RWPE2 (cell line): ENCODE measurements around the gene SLC35F4.
A peak's percentile ranks its signal among the peaks of the same experiment; 100 is the strongest.
"Not testable (repeated sequence)": the region's sequence is repeated elsewhere in the genome, so short reads cannot be mapped to it uniquely, and the experiment has no call there.

Experiments used
- ATAC-seq: fragments of 200-7000 bp; cut with Tn5 transposase; 3 replicates; pipeline ENCODE4 v1.9.1; 2021; ENCODE audit warnings: low read depth
- DNase-seq: peaks from one replicate; pipeline ENCODE4 v3.0.0-alpha.2; 2020; ENCODE audit warnings: low spot score
- H3K27ac ChIP-seq: fragments of 450-650 bp; 2 replicates; pipeline ENCODE4 v1.5.1; 2017; ENCODE audit warnings: mild to moderate bottlenecking; ENCODE audit not compliant: poor library complexity, severe bottlenecking
- H3K27me3 ChIP-seq: fragments of 250-450 bp; sonication (Bioruptor Pico); 2 replicates; pipeline ENCODE4 v1.5.1; 2021; ENCODE audit warnings: mild to moderate bottlenecking, moderate library complexity; ENCODE audit not compliant: insufficient read depth, poor library complexity, severe bottlenecking
- H3K36me3 ChIP-seq: fragments of 250-450 bp; sonication (Bioruptor Pico); 2 replicates; pipeline ENCODE4 v1.5.1; 2020; ENCODE audit warnings: low read depth, mild to moderate bottlenecking, moderate library complexity
- H3K4me1 ChIP-seq: fragments of 250-450 bp; sonication (Bioruptor Pico); 2 replicates; pipeline ENCODE4 v1.5.1; 2021; ENCODE audit warnings: mild to moderate bottlenecking, moderate library complexity; ENCODE audit not compliant: insufficient read depth, poor library complexity, severe bottlenecking
- H3K4me3 ChIP-seq: fragments of 250-450 bp; sonication (Bioruptor Pico); 2 replicates; pipeline ENCODE4 v1.5.1; 2021; ENCODE audit warnings: mild to moderate bottlenecking, moderate library complexity; ENCODE audit not compliant: severe bottlenecking
- H3K9me3 ChIP-seq: fragments of 250-450 bp; sonication (Bioruptor Pico); 2 replicates; pipeline ENCODE4 v1.5.1; 2021; ENCODE audit warnings: mild to moderate bottlenecking, moderate library complexity; ENCODE audit not compliant: severe bottlenecking
- TF ChIP-seq, protein P1 (sequence below): fragments of 450-650 bp; IDR thresholded peaks from one replicate; pipeline ENCODE4 v1.5.1; 2017; ENCODE audit warnings: mild to moderate bottlenecking, moderate library complexity; ENCODE audit not compliant: poor library complexity, severe bottlenecking

SLC35F4 gene

DNA sequence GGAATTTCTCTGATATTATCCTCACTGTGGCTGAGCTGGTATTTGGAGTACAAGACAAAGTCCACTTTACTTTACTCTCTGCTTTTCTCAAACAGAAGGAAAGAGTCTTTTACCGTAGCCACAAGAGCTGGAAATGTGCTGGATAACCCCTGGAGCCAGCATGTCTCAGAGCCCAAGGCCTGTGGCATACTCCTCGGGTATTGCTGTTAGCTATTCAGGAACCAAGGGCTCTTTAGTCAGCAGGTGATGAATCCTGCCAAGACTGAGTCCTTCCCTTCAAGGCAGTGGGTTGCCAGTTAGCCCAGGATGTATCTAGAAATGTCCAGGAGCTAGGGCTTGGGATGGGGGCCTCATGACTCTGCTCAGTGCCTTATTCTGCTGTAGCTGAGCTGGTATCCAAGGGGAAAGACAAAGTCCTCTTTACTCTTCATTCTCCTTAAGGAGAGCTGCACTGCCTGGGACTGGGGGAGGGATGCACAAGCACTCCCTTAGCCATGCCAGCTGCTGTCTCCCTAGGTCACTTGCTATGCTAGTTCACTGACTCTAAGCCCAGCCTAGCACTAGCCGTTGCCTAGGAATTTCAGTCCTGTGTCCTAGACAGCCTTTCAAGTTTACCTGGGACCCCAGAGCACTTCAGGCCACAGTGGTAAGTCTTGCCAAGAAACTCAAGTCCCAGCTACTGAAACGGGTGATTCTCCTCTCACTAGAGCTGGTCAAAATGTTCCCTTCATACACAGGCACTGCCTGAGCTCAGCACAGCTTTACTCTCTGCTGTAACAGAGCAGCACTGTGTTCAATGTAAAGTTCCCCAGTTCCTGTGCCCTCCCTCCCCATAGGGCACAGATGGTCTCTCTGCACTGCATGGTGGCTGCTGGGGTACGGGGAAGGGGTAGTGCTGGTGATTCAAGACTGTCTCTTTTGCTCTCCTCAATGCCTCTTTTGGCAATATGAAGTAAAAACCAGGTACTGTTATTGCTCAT, 136.4 kb downstream of the SLC35F4 start:
- DNase-seq = no peak
- ATAC-seq = no peak; the same call in 2 of the 3 replicates
- Histone ChIP-seq H3K27me3 (no peaks in the 10 kb centered on the region), H3K4me3 (no peak overlapping the region), H3K27ac (no peak overlapping the region), H3K4me1 (peaks cover 22% of the 10 kb centered on the region), H3K9me3 (no peaks in the 10 kb centered on the region), H3K36me3 (no peaks in the 10 kb centered on the region)
- TF ChIP-seq, protein P1, sequence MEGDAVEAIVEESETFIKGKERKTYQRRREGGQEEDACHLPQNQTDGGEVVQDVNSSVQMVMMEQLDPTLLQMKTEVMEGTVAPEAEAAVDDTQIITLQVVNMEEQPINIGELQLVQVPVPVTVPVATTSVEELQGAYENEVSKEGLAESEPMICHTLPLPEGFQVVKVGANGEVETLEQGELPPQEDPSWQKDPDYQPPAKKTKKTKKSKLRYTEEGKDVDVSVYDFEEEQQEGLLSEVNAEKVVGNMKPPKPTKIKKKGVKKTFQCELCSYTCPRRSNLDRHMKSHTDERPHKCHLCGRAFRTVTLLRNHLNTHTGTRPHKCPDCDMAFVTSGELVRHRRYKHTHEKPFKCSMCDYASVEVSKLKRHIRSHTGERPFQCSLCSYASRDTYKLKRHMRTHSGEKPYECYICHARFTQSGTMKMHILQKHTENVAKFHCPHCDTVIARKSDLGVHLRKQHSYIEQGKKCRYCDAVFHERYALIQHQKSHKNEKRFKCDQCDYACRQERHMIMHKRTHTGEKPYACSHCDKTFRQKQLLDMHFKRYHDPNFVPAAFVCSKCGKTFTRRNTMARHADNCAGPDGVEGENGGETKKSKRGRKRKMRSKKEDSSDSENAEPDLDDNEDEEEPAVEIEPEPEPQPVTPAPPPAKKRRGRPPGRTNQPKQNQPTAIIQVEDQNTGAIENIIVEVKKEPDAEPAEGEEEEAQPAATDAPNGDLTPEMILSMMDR = no peak

DNA sequence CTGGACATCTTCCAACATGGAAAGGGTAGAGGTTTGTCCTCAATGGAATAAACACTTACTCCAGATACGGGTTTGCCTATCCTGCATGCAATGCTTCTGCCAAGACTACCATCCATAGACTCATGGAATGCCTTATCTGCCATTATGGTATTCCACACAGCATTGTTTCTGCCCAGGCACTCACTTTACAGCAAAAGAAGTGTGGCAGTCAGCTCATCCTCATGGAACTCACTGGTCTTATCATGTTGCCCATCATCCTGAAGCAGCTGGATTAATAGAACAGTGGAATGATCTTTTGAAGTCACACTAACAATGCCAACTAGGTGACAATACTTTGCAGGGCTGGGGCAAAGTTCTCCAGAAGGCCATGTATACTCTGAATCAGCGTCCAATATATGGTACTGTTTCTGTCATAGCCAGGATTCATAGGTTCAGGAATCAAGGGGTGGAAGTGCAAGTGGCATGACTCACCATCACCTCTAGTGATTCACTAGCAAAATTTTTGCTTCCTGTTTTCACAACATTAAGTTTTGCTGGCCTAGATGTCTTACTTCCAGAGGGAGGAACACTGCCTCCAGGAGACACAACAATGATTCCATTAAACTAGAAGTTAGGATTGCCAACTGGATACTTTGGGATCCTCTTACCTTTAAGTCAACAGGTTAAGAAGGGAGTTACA, 140.4 kb downstream of the SLC35F4 start:
- Histone ChIP-seq H3K27me3 (no peaks in the 10 kb centered on the region), H3K27ac (peak overlapping the region; percentile 70), H3K9me3 (no peaks in the 10 kb centered on the region), H3K4me1 (peaks cover 18% of the 10 kb centered on the region), H3K36me3 (no peaks in the 10 kb centered on the region), H3K4me3 (no peak overlapping the region)
- no peak for DNase-seq
- peak; percentile 97 for ATAC-seq
- TF ChIP-seq, protein P1 = no peak

DNA sequence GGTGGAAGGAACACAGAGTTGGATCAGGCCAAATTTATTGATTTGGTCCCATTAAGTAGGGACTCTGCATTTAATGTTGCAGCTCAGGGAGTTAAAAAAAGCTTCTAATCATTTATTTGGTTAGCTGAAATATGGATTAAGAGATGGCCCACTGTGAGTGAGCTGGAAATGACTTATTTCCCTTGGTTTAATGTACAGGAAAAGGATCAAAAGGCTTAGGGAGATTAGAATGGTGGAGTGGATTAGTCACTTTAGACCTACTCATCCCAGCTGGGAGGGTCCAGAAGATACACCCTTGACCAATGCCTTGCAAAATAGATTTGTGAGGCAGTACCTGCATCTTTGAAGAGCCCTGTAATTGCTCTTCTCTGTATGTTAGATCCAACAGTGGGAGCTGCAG, 143.8 kb downstream of the SLC35F4 start:
- not testable (repeated sequence) for H3K36me3 ChIP-seq, H3K9me3 ChIP-seq, H3K27ac ChIP-seq, H3K27me3 ChIP-seq, DNase-seq, H3K4me3 ChIP-seq
- ATAC-seq = peak; percentile 49; the same call in 2 of the 3 replicates
- H3K4me1 ChIP-seq = peaks cover 18% of the 10 kb centered on the region

DNA sequence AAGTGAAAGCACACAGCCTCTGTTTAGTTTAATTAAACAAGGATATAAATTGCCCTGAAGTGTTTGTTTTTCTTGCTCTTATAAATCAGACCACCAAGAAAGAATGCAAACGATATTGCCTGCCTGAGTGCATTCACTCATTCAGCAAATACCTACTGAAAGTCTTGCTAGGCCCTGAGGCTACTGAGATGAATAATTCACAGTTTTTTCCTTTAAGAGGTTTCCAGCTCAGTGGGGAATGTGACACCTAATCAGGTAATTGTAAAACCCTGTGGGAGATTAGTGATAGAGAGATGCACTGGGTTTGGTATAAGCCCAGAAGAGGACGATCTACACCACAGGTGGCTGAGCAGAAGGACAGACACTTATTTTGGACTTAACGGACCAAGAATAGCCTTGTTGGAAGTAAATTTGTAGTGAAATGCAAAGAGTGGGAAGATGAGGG, 151.4 kb downstream of the SLC35F4 start:
- ATAC-seq (no peak), DNase-seq (no peak)
- no peak overlapping the region for H3K27ac ChIP-seq
- H3K4me1 ChIP-seq = no peaks in the 10 kb centered on the region
- no peaks in the 10 kb centered on the region for H3K9me3 ChIP-seq
- no peaks in the 10 kb centered on the region for H3K36me3 ChIP-seq
- H3K4me3 ChIP-seq = no peak overlapping the region
- no peaks in the 10 kb centered on the region for H3K27me3 ChIP-seq
- TF ChIP-seq, protein P1 = no peak

DNA sequence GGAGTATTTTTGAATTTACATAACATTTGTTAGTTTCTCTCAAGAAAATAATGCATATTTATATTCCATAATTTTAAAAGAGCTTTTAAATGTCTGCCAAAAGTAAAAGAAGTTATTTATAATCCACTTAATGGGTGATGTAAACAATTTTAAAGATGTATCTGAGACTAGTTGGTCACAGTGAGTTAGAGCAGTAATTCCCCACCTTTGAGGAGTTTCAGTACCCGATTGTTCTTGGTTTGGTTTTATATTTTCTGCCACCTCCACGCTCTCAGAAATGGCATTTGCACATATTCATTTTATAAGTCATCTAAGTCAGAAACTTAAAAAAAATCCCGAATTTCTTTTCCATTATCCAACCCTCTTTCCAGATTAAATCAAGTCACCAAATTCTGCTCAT, 153.2 kb downstream of the SLC35F4 start:
- no peak for ATAC-seq
- no peaks in the 10 kb centered on the region for H3K36me3 ChIP-seq
- no peak overlapping the region for H3K4me3 ChIP-seq
- DNase-seq = no peak
- no peaks in the 10 kb centered on the region for H3K4me1 ChIP-seq
- no peaks in the 10 kb centered on the region for H3K9me3 ChIP-seq
- H3K27me3 ChIP-seq = no peaks in the 10 kb centered on the region
- TF ChIP-seq, protein P1 = no peak
- no peak overlapping the region for H3K27ac ChIP-seq
